HL-60/S4 (cell line): ENCODE measurements around the gene BBOF1.
"Not testable (repeated sequence)": the region's sequence is repeated elsewhere in the genome, so short reads cannot be mapped to it uniquely, and the experiment has no call there.

ENCODE experiments used
- in situ Hi-C: fragments of 300-500 bp; cut with MboI; formaldehyde crosslinking; loops from 2 replicates; pipeline ENCODE4 v1.14.3; 2022; ENCODE audit warnings: low sequenced_read_pairs

The BBOF1 gene

DNA sequence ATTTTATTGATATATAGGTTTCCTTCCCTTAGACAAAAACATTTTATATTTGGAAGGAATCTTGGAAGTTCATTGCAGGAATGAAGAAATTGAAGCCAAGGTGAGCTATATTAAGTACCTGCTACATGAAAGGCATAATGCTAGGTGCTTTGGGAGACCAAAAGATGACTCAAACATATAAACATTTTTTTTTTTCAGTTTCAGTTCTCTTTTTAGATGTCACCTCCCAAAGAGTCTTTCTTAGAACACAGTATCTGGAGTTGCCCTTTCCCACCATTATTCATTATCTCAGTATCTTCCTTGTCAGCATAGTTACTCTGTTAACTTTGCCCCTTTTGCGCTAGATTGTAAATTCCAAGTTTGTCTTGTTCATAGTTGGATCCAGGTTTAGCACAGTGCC lies 66.7 kb downstream of the BBOF1 start:
- in situ Hi-C loops = no loop called here

DNA sequence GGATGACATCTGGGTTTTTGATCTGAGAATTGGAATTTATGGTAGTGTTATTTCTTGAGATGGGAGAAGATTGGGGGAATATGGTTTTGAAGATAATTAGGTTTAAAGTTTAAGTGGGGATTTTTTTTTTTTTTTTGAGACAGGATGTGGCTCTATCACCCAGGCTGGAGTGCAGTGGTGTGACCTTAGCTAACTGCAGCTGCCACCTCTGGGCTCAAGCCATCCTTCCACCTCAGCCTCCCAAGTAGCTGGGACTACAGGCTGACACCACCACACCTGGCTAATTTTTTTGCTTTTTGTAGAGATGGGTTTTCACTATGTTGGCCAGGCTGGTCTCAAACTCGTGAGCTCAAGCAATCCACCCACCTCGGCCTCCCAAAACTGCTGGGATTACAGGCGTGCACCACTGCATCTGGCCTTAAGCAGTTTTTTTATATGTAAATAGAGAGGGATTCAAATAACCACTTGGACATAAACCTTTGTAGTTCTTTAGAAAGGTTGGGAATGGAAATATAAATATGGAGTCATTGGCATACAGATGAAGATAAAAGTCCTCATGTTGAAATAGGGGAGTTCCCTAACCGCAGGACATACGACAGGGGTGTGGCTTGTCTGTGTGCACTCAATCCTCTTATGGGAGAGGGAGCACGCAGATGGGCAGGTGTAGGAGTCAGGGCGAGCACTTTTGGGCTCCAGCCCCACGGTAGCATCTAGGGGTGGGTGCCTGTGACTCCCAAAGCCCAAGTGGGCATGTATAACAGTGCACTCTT lies 70.3 kb downstream of the BBOF1 start:
- in situ Hi-C loops = no loop called here

- in situ Hi-C loops = no loop called here
Observed at GRCh38 chr14:74105381-74105780, 86.2 kb downstream of the BBOF1 start.

DNA sequence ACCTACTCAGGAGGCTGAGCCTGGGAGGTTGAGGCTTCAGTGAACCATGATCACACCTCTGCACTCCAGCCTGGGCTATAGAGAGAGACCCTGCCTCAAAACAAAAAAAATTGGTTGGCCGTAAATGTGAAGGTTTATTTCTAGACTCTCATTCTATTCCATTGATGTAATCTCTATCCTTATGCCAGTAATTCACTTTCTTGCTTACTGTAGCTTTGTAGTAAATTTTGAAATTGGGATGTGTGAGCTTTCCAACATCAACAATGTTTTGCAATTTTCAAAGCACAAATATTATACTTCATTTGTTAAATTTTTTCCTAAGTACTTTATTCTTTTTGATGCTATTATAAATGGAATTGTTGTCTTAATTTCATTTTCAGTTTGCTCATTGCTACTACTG lies 90.2 kb downstream of the BBOF1 start:
- in situ Hi-C loops = no loop called here

- in situ Hi-C loops = not testable (repeated sequence)
Observed at GRCh38 chr14:74111395-74112216, 92.5 kb downstream of the BBOF1 start.
